GM23338 (cell line): ENCODE measurements around the gene HOXA11.

ENCODE experiments used
- EZH2 ChIP-seq: fragments of 200-600 bp; sonication (generic); IDR thresholded peaks from one replicate; pipeline ENCODE4 v1.8.0; 2017; ENCODE audit warnings: antibody characterized with exemption, mild to moderate bottlenecking, low read depth; ENCODE audit not compliant: unreplicated experiment
- EZH2phosphoT487 ChIP-seq: fragments of 200-600 bp; sonication (generic); IDR thresholded peaks from one replicate; pipeline ENCODE4 v1.8.1; 2018; ENCODE audit warnings: antibody characterized with exemption; ENCODE audit not compliant: unreplicated experiment
- JUNB ChIP-seq: IDR thresholded peaks from one replicate; pipeline ENCODE4 v1.6.1; 2016; ENCODE audit warnings: antibody characterized with exemption; ENCODE audit not compliant: unreplicated experiment
- POLR2AphosphoS5 ChIP-seq: IDR thresholded peaks from 2 replicates; pipeline ENCODE4 v1.6.1; 2016; ENCODE audit warnings: antibody characterized with exemption, low read depth
- ZNF114 ChIP-seq: fragments of 250-450 bp; sonication (Bioruptor Pico); IDR thresholded peaks from 2 replicates; pipeline ENCODE4 v1.5.0; 2020; ENCODE audit warnings: mild to moderate bottlenecking, moderate library complexity
- ZNF331 ChIP-seq: fragments of 250-450 bp; sonication (Bioruptor Pico); IDR thresholded peaks from 2 replicates; pipeline ENCODE4 v1.5.0; 2020; ENCODE audit warnings: low read depth, mild to moderate bottlenecking, moderate library complexity
- TF ChIP-seq, protein P1 (sequence below), 2 experiments: fragments of 200-600 bp in 1 of 2; sonication (generic) in 1 of 2; conservative IDR thresholded peaks; 2 replicates each; pipeline versions ENCODE4 v1.5.1 to v1.6.1; 2016 to 2017; ENCODE audit warnings: antibody characterized with exemption in 2 of 2, low read depth in 2 of 2, mild to moderate bottlenecking in 2 of 2, moderate library complexity in 1 of 2
- TF ChIP-seq, protein P2 (sequence below): IDR thresholded peaks from one replicate; pipeline ENCODE4 v1.6.1; 2018; ENCODE audit warnings: antibody characterized with exemption; ENCODE audit not compliant: unreplicated experiment
- TF ChIP-seq, protein P3 (sequence below): IDR thresholded peaks from 2 replicates; pipeline ENCODE4 v1.6.1; 2016; ENCODE audit warnings: antibody characterized with exemption

DNA sequence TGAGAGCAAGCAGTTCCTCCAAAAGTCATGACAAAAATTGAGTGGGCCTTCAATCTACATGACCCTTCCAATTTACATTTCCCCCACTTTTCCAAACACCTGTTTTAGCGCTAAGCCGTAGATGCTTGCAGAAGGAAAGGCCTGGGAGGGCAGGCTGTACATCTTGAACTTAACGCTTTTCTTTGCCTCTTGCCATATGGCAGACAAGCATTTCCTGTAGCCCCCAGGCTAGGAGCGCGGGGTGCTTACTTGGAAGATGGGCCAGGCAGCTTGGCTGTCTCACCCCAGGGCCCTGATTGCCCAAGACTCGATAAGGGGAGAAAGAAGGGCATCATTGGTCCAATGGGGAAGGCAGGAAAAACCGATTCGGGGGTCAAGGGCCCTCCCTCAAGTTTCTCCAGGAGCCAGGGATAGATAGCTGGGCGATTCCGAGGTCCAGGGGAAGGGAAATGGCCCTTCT lies 12.7 kb downstream of the HOXA11 start:
- no peak for TF ChIP-seq POLR2AphosphoS5
- TF ChIP-seq, protein P1, sequence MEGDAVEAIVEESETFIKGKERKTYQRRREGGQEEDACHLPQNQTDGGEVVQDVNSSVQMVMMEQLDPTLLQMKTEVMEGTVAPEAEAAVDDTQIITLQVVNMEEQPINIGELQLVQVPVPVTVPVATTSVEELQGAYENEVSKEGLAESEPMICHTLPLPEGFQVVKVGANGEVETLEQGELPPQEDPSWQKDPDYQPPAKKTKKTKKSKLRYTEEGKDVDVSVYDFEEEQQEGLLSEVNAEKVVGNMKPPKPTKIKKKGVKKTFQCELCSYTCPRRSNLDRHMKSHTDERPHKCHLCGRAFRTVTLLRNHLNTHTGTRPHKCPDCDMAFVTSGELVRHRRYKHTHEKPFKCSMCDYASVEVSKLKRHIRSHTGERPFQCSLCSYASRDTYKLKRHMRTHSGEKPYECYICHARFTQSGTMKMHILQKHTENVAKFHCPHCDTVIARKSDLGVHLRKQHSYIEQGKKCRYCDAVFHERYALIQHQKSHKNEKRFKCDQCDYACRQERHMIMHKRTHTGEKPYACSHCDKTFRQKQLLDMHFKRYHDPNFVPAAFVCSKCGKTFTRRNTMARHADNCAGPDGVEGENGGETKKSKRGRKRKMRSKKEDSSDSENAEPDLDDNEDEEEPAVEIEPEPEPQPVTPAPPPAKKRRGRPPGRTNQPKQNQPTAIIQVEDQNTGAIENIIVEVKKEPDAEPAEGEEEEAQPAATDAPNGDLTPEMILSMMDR (conservative IDR thresholded peaks at IDR 0.05; ENCODE audit: low read depth in 2 of 2), result no peak
- TF ChIP-seq EZH2, result peak; percentile 70
- TF ChIP-seq, protein P2, sequence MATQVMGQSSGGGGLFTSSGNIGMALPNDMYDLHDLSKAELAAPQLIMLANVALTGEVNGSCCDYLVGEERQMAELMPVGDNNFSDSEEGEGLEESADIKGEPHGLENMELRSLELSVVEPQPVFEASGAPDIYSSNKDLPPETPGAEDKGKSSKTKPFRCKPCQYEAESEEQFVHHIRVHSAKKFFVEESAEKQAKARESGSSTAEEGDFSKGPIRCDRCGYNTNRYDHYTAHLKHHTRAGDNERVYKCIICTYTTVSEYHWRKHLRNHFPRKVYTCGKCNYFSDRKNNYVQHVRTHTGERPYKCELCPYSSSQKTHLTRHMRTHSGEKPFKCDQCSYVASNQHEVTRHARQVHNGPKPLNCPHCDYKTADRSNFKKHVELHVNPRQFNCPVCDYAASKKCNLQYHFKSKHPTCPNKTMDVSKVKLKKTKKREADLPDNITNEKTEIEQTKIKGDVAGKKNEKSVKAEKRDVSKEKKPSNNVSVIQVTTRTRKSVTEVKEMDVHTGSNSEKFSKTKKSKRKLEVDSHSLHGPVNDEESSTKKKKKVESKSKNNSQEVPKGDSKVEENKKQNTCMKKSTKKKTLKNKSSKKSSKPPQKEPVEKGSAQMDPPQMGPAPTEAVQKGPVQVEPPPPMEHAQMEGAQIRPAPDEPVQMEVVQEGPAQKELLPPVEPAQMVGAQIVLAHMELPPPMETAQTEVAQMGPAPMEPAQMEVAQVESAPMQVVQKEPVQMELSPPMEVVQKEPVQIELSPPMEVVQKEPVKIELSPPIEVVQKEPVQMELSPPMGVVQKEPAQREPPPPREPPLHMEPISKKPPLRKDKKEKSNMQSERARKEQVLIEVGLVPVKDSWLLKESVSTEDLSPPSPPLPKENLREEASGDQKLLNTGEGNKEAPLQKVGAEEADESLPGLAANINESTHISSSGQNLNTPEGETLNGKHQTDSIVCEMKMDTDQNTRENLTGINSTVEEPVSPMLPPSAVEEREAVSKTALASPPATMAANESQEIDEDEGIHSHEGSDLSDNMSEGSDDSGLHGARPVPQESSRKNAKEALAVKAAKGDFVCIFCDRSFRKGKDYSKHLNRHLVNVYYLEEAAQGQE, result no peak
- no peak for TF ChIP-seq JUNB
- peak; percentile 58 for TF ChIP-seq EZH2phosphoT487
- no peak for TF ChIP-seq ZNF114 (CRISPR knock-in tag)
- TF ChIP-seq, protein P3, sequence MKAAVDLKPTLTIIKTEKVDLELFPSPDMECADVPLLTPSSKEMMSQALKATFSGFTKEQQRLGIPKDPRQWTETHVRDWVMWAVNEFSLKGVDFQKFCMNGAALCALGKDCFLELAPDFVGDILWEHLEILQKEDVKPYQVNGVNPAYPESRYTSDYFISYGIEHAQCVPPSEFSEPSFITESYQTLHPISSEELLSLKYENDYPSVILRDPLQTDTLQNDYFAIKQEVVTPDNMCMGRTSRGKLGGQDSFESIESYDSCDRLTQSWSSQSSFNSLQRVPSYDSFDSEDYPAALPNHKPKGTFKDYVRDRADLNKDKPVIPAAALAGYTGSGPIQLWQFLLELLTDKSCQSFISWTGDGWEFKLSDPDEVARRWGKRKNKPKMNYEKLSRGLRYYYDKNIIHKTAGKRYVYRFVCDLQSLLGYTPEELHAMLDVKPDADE, result no peak
- TF ChIP-seq ZNF331 (CRISPR knock-in tag), result no peak
